ENCODE measurements around the gene RASL11A. TPM values are rescaled to one million over a fixed set of nuclear protein-coding genes. Genes with fewer than 3 reads are reported as not detected.

The RASL11A gene
- polyA plus RNA-seq (2011; rRNA removed) (2.1 TPM in 2 replicates), polyA plus RNA-seq (2017; fragmentation: RNase III; extraction: RNeasy Plus Mini Kit Qiagen cat#74134 plus additional on column Dnase treatment) (3.8 to 4.8 TPM (median 4.7 TPM) in 3 replicates), polyA minus RNA-seq (2011; rRNA and poly(A)+ RNA removed) (9.6 and 18.3 TPM in 2 replicates)
- polyA plus RNA-seq (2012; cell fraction: cytosol; rRNA removed), result 3.7 and 7.4 TPM in 2 replicates
- polyA plus RNA-seq (2012; cell fraction: nucleus; rRNA removed), result 3.4 and 4.0 TPM in 2 replicates

GRCh38 chr13:27270594-27271520 lies at the start of gene RASL11A:
Gene RASL11A (plus strand): TSS chr13:27270830. CDS start chr13:27270945, 115 bp downstream.
- ChIA-PET CTCF (interaction anchor here (0.7 to 3.3 kb wide), 16 partner anchors 8 to 324 kb away, joined by 3 to 16 read pairs (median 3); no protein-coding TSS in a partner anchor), POLR2A (interaction anchor here (0.6 to 1.1 kb wide), 10 partner anchors 9 to 286 kb away, joined by 3 to 8 read pairs (median 4); partner anchors contain the start of gene RPL21)
- H3K4me2 ChIP-seq, result peak within 1 kb of the TSS; percentile 83
- 7% methylated on average over 37 of the region's 99 CpGs for WGBS (ENCODE audit: missing lambda C conversion rate)
- H3K4me1 ChIP-seq, result peaks cover 17% of the 10 kb centered on the region
- H3K9me3 ChIP-seq, result no peaks in the 10 kb centered on the region
- TF ChIP-seq, protein P1, sequence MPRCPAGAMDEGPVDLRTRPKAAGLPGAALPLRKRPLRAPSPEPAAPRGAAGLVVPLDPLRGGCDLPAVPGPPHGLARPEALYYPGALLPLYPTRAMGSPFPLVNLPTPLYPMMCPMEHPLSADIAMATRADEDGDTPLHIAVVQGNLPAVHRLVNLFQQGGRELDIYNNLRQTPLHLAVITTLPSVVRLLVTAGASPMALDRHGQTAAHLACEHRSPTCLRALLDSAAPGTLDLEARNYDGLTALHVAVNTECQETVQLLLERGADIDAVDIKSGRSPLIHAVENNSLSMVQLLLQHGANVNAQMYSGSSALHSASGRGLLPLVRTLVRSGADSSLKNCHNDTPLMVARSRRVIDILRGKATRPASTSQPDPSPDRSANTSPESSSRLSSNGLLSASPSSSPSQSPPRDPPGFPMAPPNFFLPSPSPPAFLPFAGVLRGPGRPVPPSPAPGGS (IDR thresholded peaks at IDR 0.05), result peak; percentile 52; the same call in 1 of the 3 replicates
- TF ChIP-seq NR3C1 (IDR thresholded peaks at IDR 0.05) (no peak), MAZ (IDR thresholded peaks at IDR 0.05; ENCODE audit: borderline replicate concordance, low read depth, low read length) (no peak), HOXB5 (CRISPR knock-in tag; IDR thresholded peaks at IDR 0.05) (no peak), RAD21 (conservative IDR thresholded peaks at IDR 0.05 in 1 of 2, IDR thresholded peaks at IDR 0.05 in 1 of 2) (peak in 1 of 2 experiments; percentile 27; a peak in 1 of 5 replicates), BHLHE40 (IDR thresholded peaks at IDR 0.05; ENCODE audit: low read depth, low read length) (no peak), FOXS1 (CRISPR knock-in tag; IDR thresholded peaks at IDR 0.05) (no peak), SMC3 (IDR thresholded peaks at IDR 0.05) (peak; percentile 40; the same call in 1 of the 3 replicates), TFCP2L1 (CRISPR knock-in tag; IDR thresholded peaks at IDR 0.05) (no peak), HDAC2 (IDR thresholded peaks at IDR 0.05) (no peak), PHF8 (IDR thresholded peaks at IDR 0.05; ENCODE audit: borderline replicate concordance, low read depth) (peak; percentile 76), NPAS2 (CRISPR knock-in tag; IDR thresholded peaks at IDR 0.05; ENCODE audit: borderline replicate concordance) (no peak), FOSL2 (IDR thresholded peaks at IDR 0.05) (no peak), FOSL2 (CRISPR knock-in tag; IDR thresholded peaks at IDR 0.05) (no peak), CHD2 (IDR thresholded peaks at IDR 0.05; ENCODE audit: low read length, partially characterized antibody) (no peak), CBX8 (IDR thresholded peaks at IDR 0.05) (no peak), HEYL (CRISPR knock-in tag; IDR thresholded peaks at IDR 0.05) (no peak), POLR2A (IDR thresholded peaks at IDR 0.05; ENCODE audit: low read length) (peak; percentile 84), CHD4 (IDR thresholded peaks at IDR 0.05; ENCODE audit: borderline replicate concordance) (no peak), JUN (IDR thresholded peaks at IDR 0.05) (peak in 1 of 2 experiments; percentile 51; a peak in 1 of 5 replicates), JUNB (IDR thresholded peaks at IDR 0.05) (no peak), CTCF (IDR thresholded peaks at IDR 0.05) (peak; percentile 73), GATA3 (IDR thresholded peaks at IDR 0.05; ENCODE audit: borderline replicate concordance) (no peak), ZC3H11A (IDR thresholded peaks at IDR 0.05) (no peak), CBX2 (IDR thresholded peaks at IDR 0.05; ENCODE audit: borderline replicate concordance, low read depth) (no peak), REST (IDR thresholded peaks at IDR 0.05) (no peak)
- TF ChIP-seq, protein P2, sequence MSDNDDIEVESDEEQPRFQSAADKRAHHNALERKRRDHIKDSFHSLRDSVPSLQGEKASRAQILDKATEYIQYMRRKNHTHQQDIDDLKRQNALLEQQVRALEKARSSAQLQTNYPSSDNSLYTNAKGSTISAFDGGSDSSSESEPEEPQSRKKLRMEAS (IDR thresholded peaks at IDR 0.05), result peak; percentile 73
- TF ChIP-seq, protein P3, sequence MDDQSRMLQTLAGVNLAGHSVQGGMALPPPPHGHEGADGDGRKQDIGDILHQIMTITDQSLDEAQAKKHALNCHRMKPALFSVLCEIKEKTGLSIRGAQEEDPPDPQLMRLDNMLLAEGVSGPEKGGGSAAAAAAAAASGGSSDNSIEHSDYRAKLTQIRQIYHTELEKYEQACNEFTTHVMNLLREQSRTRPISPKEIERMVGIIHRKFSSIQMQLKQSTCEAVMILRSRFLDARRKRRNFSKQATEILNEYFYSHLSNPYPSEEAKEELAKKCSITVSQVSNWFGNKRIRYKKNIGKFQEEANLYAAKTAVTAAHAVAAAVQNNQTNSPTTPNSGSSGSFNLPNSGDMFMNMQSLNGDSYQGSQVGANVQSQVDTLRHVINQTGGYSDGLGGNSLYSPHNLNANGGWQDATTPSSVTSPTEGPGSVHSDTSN (IDR thresholded peaks at IDR 0.05), result no peak
- TF ChIP-seq, protein P4, sequence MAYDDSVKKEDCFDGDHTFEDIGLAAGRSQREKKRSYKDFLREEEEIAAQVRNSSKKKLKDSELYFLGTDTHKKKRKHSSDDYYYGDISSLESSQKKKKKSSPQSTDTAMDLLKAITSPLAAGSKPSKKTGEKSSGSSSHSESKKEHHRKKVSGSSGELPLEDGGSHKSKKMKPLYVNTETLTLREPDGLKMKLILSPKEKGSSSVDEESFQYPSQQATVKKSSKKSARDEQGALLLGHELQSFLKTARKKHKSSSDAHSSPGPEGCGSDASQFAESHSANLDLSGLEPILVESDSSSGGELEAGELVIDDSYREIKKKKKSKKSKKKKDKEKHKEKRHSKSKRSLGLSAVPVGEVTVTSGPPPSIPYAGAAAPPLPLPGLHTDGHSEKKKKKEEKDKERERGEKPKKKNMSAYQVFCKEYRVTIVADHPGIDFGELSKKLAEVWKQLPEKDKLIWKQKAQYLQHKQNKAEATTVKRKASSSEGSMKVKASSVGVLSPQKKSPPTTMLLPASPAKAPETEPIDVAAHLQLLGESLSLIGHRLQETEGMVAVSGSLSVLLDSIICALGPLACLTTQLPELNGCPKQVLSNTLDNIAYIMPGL (CRISPR knock-in tag; IDR thresholded peaks at IDR 0.05; ENCODE audit: borderline replicate concordance), result peak; percentile 93
- DNase-seq (ENCODE audit: low read depth in 1 of 2, low spot score in 1 of 2), result peak; percentile 41 to 80
- peak; percentile 91 to 95 for ATAC-seq
- peak within 1 kb of the TSS; percentile 52 for H3K4me3 ChIP-seq
- FAIRE-seq, result no peak
- H3K27ac ChIP-seq, result peak within 1 kb of the TSS; percentile 64 to 91

Measured in A549 (cell line).